BLaER1 treated with 17β-estradiol and CSF1 and Interleukin-3, amounts not matched to agents 10 nM and 100 nM (cell line): ENCODE results near the gene CAMSAP3.

Experiments used
- H3K27ac ChIP-seq, 11 experiments: shearing (Covaris generic); formaldehyde crosslinking; 2 replicates each; pipeline ENCODE4 v1.8.1; 2022
- H3K27me3 ChIP-seq, 11 experiments: shearing (Covaris generic); formaldehyde crosslinking; 2 replicates each; pipeline ENCODE4 v1.8.1; 2022
- H3K36me3 ChIP-seq, 11 experiments: shearing (Covaris generic); formaldehyde crosslinking; 2 replicates each; pipeline ENCODE4 v1.8.1; 2022
- H3K4me1 ChIP-seq, 10 experiments: shearing (Covaris generic); formaldehyde crosslinking; 2 replicates each; pipeline ENCODE4 v1.8.1; 2022
- H3K4me2 ChIP-seq, 11 experiments: shearing (Covaris generic); formaldehyde crosslinking; 2 replicates each; pipeline ENCODE4 v1.8.1; 2022
- H3K4me3 ChIP-seq, 10 experiments: shearing (Covaris generic); formaldehyde crosslinking; 2 replicates each; pipeline ENCODE4 v1.8.1; 2022
- H3K9ac ChIP-seq, 11 experiments: shearing (Covaris generic); formaldehyde crosslinking; 2 replicates each; pipeline ENCODE4 v1.8.1; 2022
- H3K9me3 ChIP-seq, 11 experiments: shearing (Covaris generic); formaldehyde crosslinking; replicated peaks in 1 of 11; 2 replicates each; pipeline ENCODE4 v1.8.1; 2022
- H4K20me1 ChIP-seq, 11 experiments: shearing (Covaris generic); formaldehyde crosslinking; 2 replicates each; pipeline ENCODE4 v1.8.1; 2022
- Cebpa-rat ChIP-seq, 11 experiments: shearing (Covaris generic); IDR thresholded peaks; 2 replicates each; pipeline ENCODE4 v1.8.1; 2022

The CAMSAP3 gene

GRCh38 chr19:7614859-7615741 lies 19.4 kb downstream of the CAMSAP3 start:
- no peaks in the 10 kb centered on the region for H3K27me3 ChIP-seq
- peaks cover under 1 to 34% (median 24%) of the 10 kb centered on the region in 11 experiments; a peak in 20 of 22 replicates for H3K36me3 ChIP-seq

GRCh38 chr19:7617172-7617571 lies 21.5 kb downstream of the CAMSAP3 start:
- no peaks in the 10 kb centered on the region for H3K27me3 ChIP-seq
- H3K4me3 ChIP-seq = no peak overlapping the region
- no peak overlapping the region for H3K27ac ChIP-seq
- no peaks in the 10 kb centered on the region for H3K9me3 ChIP-seq
- peaks cover 0 to 60% (median 10%) of the 10 kb centered on the region in 11 experiments; a peak in 9 of 22 replicates for H4K20me1 ChIP-seq
- H3K9ac ChIP-seq = no peak overlapping the region
- no peak for TF ChIP-seq Cebpa-rat (IDR thresholded peaks at IDR 0.05)
- no peak overlapping the region for H3K4me2 ChIP-seq
- peaks cover 0 to 8% (median 0%) of the 10 kb centered on the region in 10 experiments; a peak in 2 of 20 replicates for H3K4me1 ChIP-seq
- peaks cover 19 to 54% (median 43%) of the 10 kb centered on the region in 11 experiments for H3K36me3 ChIP-seq

More at GRCh38 chr19:7614859-7615741, 19.4 kb downstream of the CAMSAP3 start:
- H3K9me3 ChIP-seq = no peaks in the 10 kb centered on the region
- H3K4me2 ChIP-seq = no peak overlapping the region
- no peak for TF ChIP-seq Cebpa-rat (IDR thresholded peaks at IDR 0.05)
- peaks cover 0 to 8% (median 0%) of the 10 kb centered on the region in 10 experiments; a peak in 2 of 20 replicates for H3K4me1 ChIP-seq
- no peak overlapping the region for H3K9ac ChIP-seq
- H3K4me3 ChIP-seq = no peak overlapping the region
- peaks cover 0 to 45% (median 9%) of the 10 kb centered on the region in 11 experiments; a peak in 9 of 22 replicates for H4K20me1 ChIP-seq
- no peak overlapping the region for H3K27ac ChIP-seq

- no peak for TF ChIP-seq Cebpa-rat (IDR thresholded peaks at IDR 0.05)
- H3K4me1 ChIP-seq = peaks cover 0 to 8% (median 0%) of the 10 kb centered on the region in 10 experiments; a peak in 2 of 20 replicates
- no peak overlapping the region for H3K4me2 ChIP-seq
- no peaks in the 10 kb centered on the region for H3K9me3 ChIP-seq
- peaks cover 24 to 59% (median 49%) of the 10 kb centered on the region in 11 experiments for H3K36me3 ChIP-seq
- no peak overlapping the region for H3K27ac ChIP-seq
- no peak overlapping the region for H3K4me3 ChIP-seq
- no peaks in the 10 kb centered on the region for H3K27me3 ChIP-seq
- peaks cover 0 to 61% (median 14%) of the 10 kb centered on the region in 11 experiments; a peak in 9 of 22 replicates for H4K20me1 ChIP-seq
- no peak overlapping the region for H3K9ac ChIP-seq
Measured at GRCh38 chr19:7617735-7618134, 22.1 kb downstream of the CAMSAP3 start.

- Histone ChIP-seq H3K36me3 (peaks cover 31 to 65% (median 55%) of the 10 kb centered on the region in 11 experiments), H3K27ac (no peak overlapping the region), H4K20me1 (peaks cover 0 to 67% (median 15%) of the 10 kb centered on the region in 11 experiments; a peak in 9 of 22 replicates), H3K4me1 (peaks cover 0 to 8% (median 0%) of the 10 kb centered on the region in 10 experiments; a peak in 2 of 20 replicates), H3K4me2 (no peak overlapping the region), H3K9ac (0 out of 22 replicates have a peak overlapping the region, but pooled peaks of 1 of the 11 experiments have one; percentile 30), H3K27me3 (no peaks in the 10 kb centered on the region), H3K9me3 (no peaks in the 10 kb centered on the region), H3K4me3 (no peak overlapping the region)
- TF ChIP-seq Cebpa-rat (IDR thresholded peaks at IDR 0.05) = no peak
Measured at GRCh38 chr19:7618348-7618747, 22.7 kb downstream of the CAMSAP3 start.

GRCh38 chr19:7618771-7619510 lies 23.3 kb downstream of the CAMSAP3 start:
- Histone ChIP-seq H3K4me2 (no peak overlapping the region), H3K4me1 (peaks cover 0 to 8% (median 0%) of the 10 kb centered on the region in 10 experiments; a peak in 2 of 20 replicates), H3K27ac (no peak overlapping the region), H3K4me3 (no peak overlapping the region), H4K20me1 (peaks cover 0 to 72% (median 15%) of the 10 kb centered on the region in 11 experiments; a peak in 9 of 22 replicates), H3K9me3 (no peaks in the 10 kb centered on the region), H3K9ac (0 out of 22 replicates have a peak overlapping the region, but pooled peaks of 1 of the 11 experiments have one; percentile 30), H3K36me3 (peaks cover 31 to 71% (median 61%) of the 10 kb centered on the region in 11 experiments), H3K27me3 (no peaks in the 10 kb centered on the region)
- no peak for TF ChIP-seq Cebpa-rat (IDR thresholded peaks at IDR 0.05)

GRCh38 chr19:7619671-7620441 lies 24.2 kb downstream of the CAMSAP3 start:
- no peak for TF ChIP-seq Cebpa-rat (IDR thresholded peaks at IDR 0.05)
- peaks cover 39 to 80% (median 70%) of the 10 kb centered on the region in 11 experiments for H3K36me3 ChIP-seq
- H3K27ac ChIP-seq = no peak overlapping the region
- H3K4me1 ChIP-seq = peaks cover 0 to 8% (median 0%) of the 10 kb centered on the region in 10 experiments; a peak in 2 of 20 replicates
- no peak overlapping the region for H3K4me2 ChIP-seq
- H3K4me3 ChIP-seq = no peak overlapping the region
- no peak overlapping the region for H3K9ac ChIP-seq
- peaks cover 0 to 81% (median 22%) of the 10 kb centered on the region in 11 experiments; a peak in 10 of 22 replicates for H4K20me1 ChIP-seq
- no peaks in the 10 kb centered on the region for H3K9me3 ChIP-seq
- no peaks in the 10 kb centered on the region for H3K27me3 ChIP-seq

GRCh38 chr19:7620442-7621412 lies 25.1 kb downstream of the CAMSAP3 start:
- no peaks in the 10 kb centered on the region for H3K9me3 ChIP-seq
- peaks cover 48 to 89% (median 79%) of the 10 kb centered on the region in 11 experiments for H3K36me3 ChIP-seq
- H3K4me2 ChIP-seq = no peak overlapping the region
- H3K27ac ChIP-seq = no peak overlapping the region
- no peak overlapping the region for H3K9ac ChIP-seq
- peaks cover 0 to 90% (median 24%) of the 10 kb centered on the region in 11 experiments; a peak in 14 of 22 replicates for H4K20me1 ChIP-seq
- H3K4me3 ChIP-seq = no peak overlapping the region
- no peak for TF ChIP-seq Cebpa-rat (IDR thresholded peaks at IDR 0.05)
- no peaks in the 10 kb centered on the region for H3K27me3 ChIP-seq
- H3K4me1 ChIP-seq = peaks cover 0 to 8% (median 0%) of the 10 kb centered on the region in 10 experiments; a peak in 2 of 20 replicates
